Lung (tissue), 12 donors: ENCODE measurements around the gene SMARCAL1. TPM values are rescaled to one million over a fixed set of nuclear protein-coding genes. Genes with fewer than 3 reads are reported as not detected.

ENCODE experiments used
- ATAC-seq: fragments of 200-7000 bp; cut with Tn5 transposase; one replicate; pipeline ENCODE4 v1.9.1; 2020; ENCODE audit warnings: moderate number of reproducible peaks; ENCODE audit not compliant: insufficient read depth, low FRiP score
- DNase-seq, 3 donors: peaks; one replicate each; pipeline ENCODE4 v3.0.0-alpha.2; 2013 to 2017
- H3K27ac ChIP-seq, 2 donors: one replicate each; pipeline ENCODE4 v1.5.1; 2013; ENCODE audit warnings: mild to moderate bottlenecking in 2 of 2, moderate library complexity in 2 of 2, control low read depth in 1 of 2, inconsistent platforms in 1 of 2, low read depth in 1 of 2, low read length in 1 of 2
- H3K27me3 ChIP-seq, 3 donors: one replicate each; pipeline ENCODE4 v1.5.1; 2013; ENCODE audit warnings: low read length in 2 of 3; ENCODE audit not compliant: control insufficient read depth in 3 of 3, insufficient read depth in 3 of 3
- H3K36me3 ChIP-seq, 4 donors: one replicate each; pipeline ENCODE4 v1.5.1; 2013; ENCODE audit warnings: low read length in 4 of 4, mild to moderate bottlenecking in 1 of 4, moderate library complexity in 1 of 4; ENCODE audit not compliant: control insufficient read depth in 4 of 4, insufficient read depth in 4 of 4
- H3K4me1 ChIP-seq, 5 donors: one replicate each; pipeline ENCODE4 v1.5.1; 2013; ENCODE audit warnings: low read length in 5 of 5, mild to moderate bottlenecking in 2 of 5, moderate library complexity in 1 of 5; ENCODE audit not compliant: control insufficient read depth in 5 of 5, insufficient read depth in 5 of 5
- H3K4me3 ChIP-seq: one replicate; pipeline ENCODE4 v1.5.1; 2013; ENCODE audit warnings: mild to moderate bottlenecking, control low read depth, moderate library complexity
- H3K9ac ChIP-seq, 2 donors: one replicate each; pipeline ENCODE4 v1.5.1; 2013; ENCODE audit warnings: low read length in 2 of 2, control low read depth in 1 of 2; ENCODE audit not compliant: insufficient read depth in 1 of 2
- H3K9me3 ChIP-seq, 4 donors: one replicate each; pipeline ENCODE4 v1.5.1; 2013; ENCODE audit warnings: low read length in 3 of 4, mild to moderate bottlenecking in 1 of 4, moderate library complexity in 1 of 4; ENCODE audit not compliant: control insufficient read depth in 4 of 4, insufficient read depth in 3 of 4
- WGBS, 2 donors: extraction: QIAGEN DNeasy Blood & Tissue Kit; methylation state at CpG; one replicate each; pipeline ENCODE4 v1.1.7; 2013; 5-methylcytosine and 5-hydroxymethylcytosine counted together
- polyA plus RNA-seq, 2 donors: library from polyadenylated mRNA; stranded (reverse); fragments of 200-250 nt; gene quantifications; one replicate each; pipeline ENCODE4 v1.2.1, GENCODE V29; 2013
- total RNA-seq, 2 donors: library from RNA; depleted of rRNA in 1 of 2; stranded (reverse); fragments of >200 nt in 1 of 2; gene quantifications; one replicate each; pipeline ENCODE4 v1.2.1, GENCODE V29; 2014 to 2021
- TF ChIP-seq, protein P1 (sequence below): IDR thresholded peaks from 2 replicates; pipeline ENCODE4 v1.5.1; 2012; ENCODE audit warnings: mild to moderate bottlenecking; ENCODE audit errors: control extremely low read depth, extremely low read depth
- donor health status: control.
- donor health status: control.
- donor health status: Bipolar disorder and iron deficiency.
- donor health status: healthy.
- donor health status: DM: yes; HTN: yes; CAD: no.

SMARCAL1 gene
- total and polyA plus RNA-seq, 4 donors = 5.2 to 28.6 (median 13.5) TPM

GRCh38 chr2:216532562-216532961 is 120.3 kb downstream of the SMARCAL1 start:
- Histone ChIP-seq H3K4me1 (peaks cover 8 to 34% (median 18%) of the 10 kb centered on the region in 5 donors), H3K27me3 (no peaks in the 10 kb centered on the region), H3K9me3 (no peaks in the 10 kb centered on the region), H3K36me3 (no peaks in the 10 kb centered on the region), H3K9ac (no peak overlapping the region), H3K27ac (no peak overlapping the region), H3K4me3 (no peak overlapping the region)
- DNase-seq (no peak), ATAC-seq (no peak)
- TF ChIP-seq, protein P1, sequence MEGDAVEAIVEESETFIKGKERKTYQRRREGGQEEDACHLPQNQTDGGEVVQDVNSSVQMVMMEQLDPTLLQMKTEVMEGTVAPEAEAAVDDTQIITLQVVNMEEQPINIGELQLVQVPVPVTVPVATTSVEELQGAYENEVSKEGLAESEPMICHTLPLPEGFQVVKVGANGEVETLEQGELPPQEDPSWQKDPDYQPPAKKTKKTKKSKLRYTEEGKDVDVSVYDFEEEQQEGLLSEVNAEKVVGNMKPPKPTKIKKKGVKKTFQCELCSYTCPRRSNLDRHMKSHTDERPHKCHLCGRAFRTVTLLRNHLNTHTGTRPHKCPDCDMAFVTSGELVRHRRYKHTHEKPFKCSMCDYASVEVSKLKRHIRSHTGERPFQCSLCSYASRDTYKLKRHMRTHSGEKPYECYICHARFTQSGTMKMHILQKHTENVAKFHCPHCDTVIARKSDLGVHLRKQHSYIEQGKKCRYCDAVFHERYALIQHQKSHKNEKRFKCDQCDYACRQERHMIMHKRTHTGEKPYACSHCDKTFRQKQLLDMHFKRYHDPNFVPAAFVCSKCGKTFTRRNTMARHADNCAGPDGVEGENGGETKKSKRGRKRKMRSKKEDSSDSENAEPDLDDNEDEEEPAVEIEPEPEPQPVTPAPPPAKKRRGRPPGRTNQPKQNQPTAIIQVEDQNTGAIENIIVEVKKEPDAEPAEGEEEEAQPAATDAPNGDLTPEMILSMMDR = no peak
- 73 to 90% methylated on average over 2 of the region's 2 CpGs for WGBS, 2 donors

Other genes with a start within 250 kb of the SMARCAL1 start
- under 1 TPM; 0.06 to 0.34 TPM for gene MARCHF4, start 40.0 kb upstream of the SMARCAL1 start, total RNA-seq
- gene MARCHF4, start 40.0 kb upstream of the SMARCAL1 start, polyA plus RNA-seq = under 1 TPM; 0.04 to 0.13 TPM
- 1,000 to 10,000 TPM; 2,015 to 2,219 TPM for gene RPL37A, start 86.4 kb downstream of the SMARCAL1 start, total RNA-seq
- gene RPL37A, start 86.4 kb downstream of the SMARCAL1 start, polyA plus RNA-seq = 1,000 to 10,000 TPM; 3,426 to 4,048 TPM
- 100 to 1,000 TPM in 1 of 2 donors, 10 to 100 TPM in 1; 75.9 to 104 TPM for gene IGFBP2, start 220.9 kb downstream of the SMARCAL1 start, total RNA-seq
- gene IGFBP2, start 220.9 kb downstream of the SMARCAL1 start, polyA plus RNA-seq = 10 to 100 TPM; 50.5 to 86.4 TPM